GM12864 (cell line): Measurements from ENCODE around the gene EPYC.

Experiments used
- DNase-seq: peaks from one replicate; pipeline ENCODE4 v3.0.0-alpha.2; 2011; ENCODE audit warnings: low read depth
- H3K4me3 ChIP-seq: 2 replicates; pipeline ENCODE4 v1.5.1; 2011; ENCODE audit warnings: mild to moderate bottlenecking, low read depth, low read length, control low read depth
- TF ChIP-seq, protein P1 (sequence below): IDR thresholded peaks from 2 replicates; pipeline ENCODE4 v1.5.1; 2011; ENCODE audit warnings: low read depth, mild to moderate bottlenecking, moderate library complexity, low read length, control low read depth, inconsistent platforms; ENCODE audit errors: missing control alignments

EPYC gene

DNA sequence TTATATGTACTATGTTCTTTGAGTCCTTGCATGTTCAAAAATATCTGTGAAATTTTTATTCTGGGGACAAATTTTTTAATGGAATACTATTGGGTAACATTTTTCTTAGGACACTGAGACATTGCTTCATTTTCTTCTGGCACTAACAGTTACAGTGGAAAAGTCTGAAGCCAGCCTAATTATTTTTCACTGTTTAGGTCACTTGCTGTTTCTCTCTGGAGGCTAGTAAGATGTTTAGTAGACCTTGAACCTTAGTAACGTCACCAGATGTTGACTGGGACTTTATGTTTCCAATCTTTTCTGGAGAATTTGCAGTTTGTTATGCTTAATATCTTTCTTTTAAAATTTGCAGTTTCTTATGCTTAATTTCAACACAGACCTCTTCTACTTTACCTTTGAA is 12.3 kb upstream of the EPYC start:
- TF ChIP-seq, protein P1, sequence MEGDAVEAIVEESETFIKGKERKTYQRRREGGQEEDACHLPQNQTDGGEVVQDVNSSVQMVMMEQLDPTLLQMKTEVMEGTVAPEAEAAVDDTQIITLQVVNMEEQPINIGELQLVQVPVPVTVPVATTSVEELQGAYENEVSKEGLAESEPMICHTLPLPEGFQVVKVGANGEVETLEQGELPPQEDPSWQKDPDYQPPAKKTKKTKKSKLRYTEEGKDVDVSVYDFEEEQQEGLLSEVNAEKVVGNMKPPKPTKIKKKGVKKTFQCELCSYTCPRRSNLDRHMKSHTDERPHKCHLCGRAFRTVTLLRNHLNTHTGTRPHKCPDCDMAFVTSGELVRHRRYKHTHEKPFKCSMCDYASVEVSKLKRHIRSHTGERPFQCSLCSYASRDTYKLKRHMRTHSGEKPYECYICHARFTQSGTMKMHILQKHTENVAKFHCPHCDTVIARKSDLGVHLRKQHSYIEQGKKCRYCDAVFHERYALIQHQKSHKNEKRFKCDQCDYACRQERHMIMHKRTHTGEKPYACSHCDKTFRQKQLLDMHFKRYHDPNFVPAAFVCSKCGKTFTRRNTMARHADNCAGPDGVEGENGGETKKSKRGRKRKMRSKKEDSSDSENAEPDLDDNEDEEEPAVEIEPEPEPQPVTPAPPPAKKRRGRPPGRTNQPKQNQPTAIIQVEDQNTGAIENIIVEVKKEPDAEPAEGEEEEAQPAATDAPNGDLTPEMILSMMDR, result no peak
- DNase-seq, result no peak
- no peak overlapping the region for H3K4me3 ChIP-seq

DNA sequence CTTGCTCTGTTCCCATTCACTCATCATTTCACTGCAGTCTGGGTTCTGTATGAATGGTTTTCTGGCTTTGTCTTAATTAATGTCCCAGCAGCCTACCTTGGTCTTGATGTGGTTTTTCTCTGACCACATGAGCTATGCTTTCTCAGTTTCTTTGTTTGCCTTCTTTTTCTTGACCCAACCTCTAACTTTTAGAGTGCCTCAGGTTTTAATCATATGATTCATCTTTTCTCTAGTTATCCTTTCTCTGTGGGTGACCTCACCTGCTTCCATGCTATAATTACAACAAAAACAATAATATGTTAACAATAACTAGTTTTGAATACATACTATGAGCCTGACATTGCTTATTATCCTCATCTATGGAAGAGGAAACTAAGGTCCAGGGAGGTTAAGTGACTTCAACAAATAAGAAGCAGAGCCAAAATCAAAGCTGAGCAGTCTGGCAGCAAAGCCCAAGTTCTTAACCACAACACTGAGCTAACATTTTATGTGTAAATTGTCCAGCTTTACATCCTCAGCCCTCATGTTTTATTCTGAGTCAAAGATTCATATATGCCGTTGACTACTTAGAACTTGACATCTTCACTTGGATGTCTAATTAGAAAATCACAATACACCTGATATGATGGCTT is 4.7 kb upstream of the EPYC start:
- TF ChIP-seq, protein P1, result no peak
- no peak overlapping the region for H3K4me3 ChIP-seq
- DNase-seq, result peak; percentile 15

DNA sequence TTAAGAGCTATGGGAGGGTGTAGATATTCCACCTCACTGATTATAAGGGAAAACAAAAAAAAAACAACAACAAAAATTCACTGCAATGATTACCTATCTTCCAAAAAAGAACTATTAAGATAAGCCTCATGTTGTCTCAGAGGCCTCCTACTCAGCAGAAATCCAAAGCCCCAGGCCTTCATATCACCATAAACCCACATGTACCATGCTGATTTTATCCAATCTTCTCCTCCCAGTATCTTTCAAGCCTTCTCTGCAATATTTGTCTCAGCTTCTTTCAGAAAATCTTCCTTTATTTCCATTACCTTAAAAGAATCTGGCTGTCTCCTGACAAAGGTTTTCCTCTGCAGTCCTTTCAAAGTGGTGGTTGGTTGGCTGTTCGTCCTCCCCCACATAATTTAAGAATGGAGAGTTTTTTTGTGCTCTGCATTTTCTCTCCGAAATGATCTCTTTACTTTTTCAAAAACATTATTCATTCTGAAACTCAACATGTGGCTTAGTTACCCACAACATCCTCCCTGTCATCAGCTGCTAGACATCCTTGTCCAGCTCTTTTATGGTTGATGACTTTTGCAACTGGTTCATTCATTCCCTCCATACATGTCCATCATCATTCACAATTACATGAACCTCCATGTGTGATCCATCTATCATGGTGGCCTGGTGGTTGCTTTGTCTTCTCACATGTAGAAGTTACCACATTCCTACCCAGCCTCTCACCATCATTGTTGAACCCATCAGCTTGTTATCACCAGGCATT is 2.9 kb upstream of the EPYC start:
- peak; percentile 18 for DNase-seq
- H3K4me3 ChIP-seq, result no peak overlapping the region
- TF ChIP-seq, protein P1, result no peak

GRCh38 chr12:91003737-91004136 is 1.0 kb downstream of the EPYC start:
- H3K4me3 ChIP-seq, result no peak overlapping the region
- no peak for DNase-seq
- TF ChIP-seq, protein P1, result no peak

DNA sequence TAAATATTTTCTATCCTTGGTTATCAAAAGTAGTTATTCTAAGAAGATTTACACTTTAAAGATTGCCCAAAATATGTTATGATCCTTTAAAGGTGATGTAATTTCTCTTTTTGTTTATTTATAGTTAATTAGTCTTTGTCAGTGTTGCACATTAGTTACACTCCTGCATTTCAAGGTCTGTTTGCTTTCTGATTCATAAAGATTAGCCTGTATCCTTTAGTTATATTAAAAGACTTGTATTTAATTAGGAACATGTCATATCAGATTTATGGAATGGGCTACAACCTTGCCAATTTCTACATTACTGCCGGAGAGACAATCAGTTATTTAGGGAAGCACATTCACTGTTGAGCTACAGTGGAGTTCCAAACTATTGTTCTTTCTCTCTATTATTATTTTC is 3.5 kb downstream of the EPYC start:
- no peak for DNase-seq
- TF ChIP-seq, protein P1, result no peak
- no peak overlapping the region for H3K4me3 ChIP-seq

GRCh38 chr12:90999966-91000365 is 4.8 kb downstream of the EPYC start:
- H3K4me3 ChIP-seq, result no peak overlapping the region
- no peak for DNase-seq
- TF ChIP-seq, protein P1, result no peak

DNA sequence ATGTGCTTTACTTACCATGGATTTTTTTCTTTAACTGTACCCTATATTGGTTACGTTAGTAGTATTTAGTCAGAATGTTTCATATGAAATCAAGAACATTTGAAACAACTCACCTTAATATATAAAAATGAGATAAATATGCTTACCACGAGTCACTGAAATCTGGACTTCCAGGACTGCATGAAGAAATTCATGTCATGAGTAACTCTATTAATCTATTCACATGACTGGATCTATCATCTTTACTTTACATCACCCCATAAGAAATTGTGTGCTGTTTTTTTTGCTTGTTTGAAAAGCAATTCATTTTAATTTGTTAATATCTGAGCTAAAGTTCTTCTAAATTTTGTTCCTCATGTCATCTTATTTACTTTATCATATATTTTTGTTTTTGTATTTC is 5.2 kb downstream of the EPYC start:
- DNase-seq, result no peak
- H3K4me3 ChIP-seq, result no peak overlapping the region
- TF ChIP-seq, protein P1, result no peak
